Activated naive CD4-positive, alpha-beta T cell (primary cell): ENCODE results near the gene RDH13.
A peak's percentile ranks its signal among the peaks of the same experiment; 100 is the strongest.
"Not testable (repeated sequence)": the region's sequence is repeated elsewhere in the genome, so short reads cannot be mapped to it uniquely, and the experiment has no call there.

Experiments used
- DNase-seq, 4 experiments: peaks; one replicate each; lab custom pipeline; 2025; lab: John Stamatoyannopoulos, UW

The RDH13 gene

GRCh38 chr19:55062735-55063491 is at the start of gene RDH13:
TSS of gene RDH13 (minus strand) at chr19:55063148. CDS start at chr19:55063032, 116 bp downstream.
- DNase-seq, result peak; percentile 93 to 99 (median 96)

- no peak for DNase-seq
Measured at GRCh38 chr19:55112246-55112776, 49.4 kb upstream of the RDH13 start.

- no peak for DNase-seq
Measured at GRCh38 chr19:55111238-55111831, 48.4 kb upstream of the RDH13 start.

GRCh38 chr19:55109527-55110291 is 46.8 kb upstream of the RDH13 start:
- DNase-seq, result no peak

GRCh38 chr19:55107252-55107651 is 44.3 kb upstream of the RDH13 start:
- DNase-seq, result not testable (repeated sequence)

- DNase-seq, result no peak
Measured at GRCh38 chr19:55106591-55106990, 43.6 kb upstream of the RDH13 start.

- DNase-seq, result no peak
Measured at GRCh38 chr19:55105237-55105636, 42.3 kb upstream of the RDH13 start.

GRCh38 chr19:55103190-55103589 is 40.2 kb upstream of the RDH13 start:
- no peak for DNase-seq

GRCh38 chr19:55101261-55101660 is 38.3 kb upstream of the RDH13 start:
- DNase-seq, result no peak

GRCh38 chr19:55099557-55100506 is 36.9 kb upstream of the RDH13 start:
- no peak for DNase-seq

- DNase-seq, result no peak
Measured at GRCh38 chr19:55098716-55099556, 36.0 kb upstream of the RDH13 start.

- no peak for DNase-seq
Measured at GRCh38 chr19:55097864-55098715, 35.1 kb upstream of the RDH13 start.

- DNase-seq, result no peak
Measured at GRCh38 chr19:55096061-55096701, 33.2 kb upstream of the RDH13 start.

- no peak for DNase-seq
Measured at GRCh38 chr19:55095260-55096060, 32.5 kb upstream of the RDH13 start.

GRCh38 chr19:55094456-55095259 is 31.7 kb upstream of the RDH13 start:
- no peak for DNase-seq

- no peak for DNase-seq
Measured at GRCh38 chr19:55092423-55093318, 29.7 kb upstream of the RDH13 start.
